Measurements from ENCODE around the gene ASMTL. TPM values are rescaled to one million over a fixed set of nuclear protein-coding genes. Genes with fewer than 3 reads are reported as not detected.
"Not testable (repeated sequence)": the region's sequence is repeated elsewhere in the genome, so short reads cannot be mapped to it uniquely, and the experiment has no call there.

ASMTL gene
- total RNA-seq, 1 donor: 16.4 TPM

DNA sequence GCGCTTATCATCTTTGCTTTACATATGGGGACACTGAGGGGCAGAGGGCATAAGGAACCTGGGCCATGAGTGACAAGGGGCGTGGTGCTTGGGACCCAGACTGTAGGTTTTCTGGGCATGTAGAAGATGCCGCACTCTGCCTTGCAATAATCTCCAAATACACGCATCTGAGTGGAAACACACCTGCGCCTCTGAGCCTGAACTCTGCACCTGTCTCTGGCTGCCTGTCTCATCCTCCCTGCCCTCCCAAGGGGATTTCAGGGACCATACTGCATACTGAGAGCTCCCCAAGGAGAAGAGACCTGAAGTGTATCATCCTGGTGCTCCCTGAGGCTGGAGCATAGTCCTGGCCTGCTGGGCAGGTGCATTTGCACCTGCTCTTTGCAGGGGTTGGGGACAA is 34.7 kb upstream of the ASMTL start:
- H3K4me3 ChIP-seq (ENCODE audit: low read depth, low read length): no peak overlapping the region
- TF ChIP-seq, protein P1, sequence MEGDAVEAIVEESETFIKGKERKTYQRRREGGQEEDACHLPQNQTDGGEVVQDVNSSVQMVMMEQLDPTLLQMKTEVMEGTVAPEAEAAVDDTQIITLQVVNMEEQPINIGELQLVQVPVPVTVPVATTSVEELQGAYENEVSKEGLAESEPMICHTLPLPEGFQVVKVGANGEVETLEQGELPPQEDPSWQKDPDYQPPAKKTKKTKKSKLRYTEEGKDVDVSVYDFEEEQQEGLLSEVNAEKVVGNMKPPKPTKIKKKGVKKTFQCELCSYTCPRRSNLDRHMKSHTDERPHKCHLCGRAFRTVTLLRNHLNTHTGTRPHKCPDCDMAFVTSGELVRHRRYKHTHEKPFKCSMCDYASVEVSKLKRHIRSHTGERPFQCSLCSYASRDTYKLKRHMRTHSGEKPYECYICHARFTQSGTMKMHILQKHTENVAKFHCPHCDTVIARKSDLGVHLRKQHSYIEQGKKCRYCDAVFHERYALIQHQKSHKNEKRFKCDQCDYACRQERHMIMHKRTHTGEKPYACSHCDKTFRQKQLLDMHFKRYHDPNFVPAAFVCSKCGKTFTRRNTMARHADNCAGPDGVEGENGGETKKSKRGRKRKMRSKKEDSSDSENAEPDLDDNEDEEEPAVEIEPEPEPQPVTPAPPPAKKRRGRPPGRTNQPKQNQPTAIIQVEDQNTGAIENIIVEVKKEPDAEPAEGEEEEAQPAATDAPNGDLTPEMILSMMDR (IDR thresholded peaks at IDR 0.05; ENCODE audit: insufficient read depth, low read depth, low read length): no peak
- DNase-seq (ENCODE audit: low read depth): no peak

DNA sequence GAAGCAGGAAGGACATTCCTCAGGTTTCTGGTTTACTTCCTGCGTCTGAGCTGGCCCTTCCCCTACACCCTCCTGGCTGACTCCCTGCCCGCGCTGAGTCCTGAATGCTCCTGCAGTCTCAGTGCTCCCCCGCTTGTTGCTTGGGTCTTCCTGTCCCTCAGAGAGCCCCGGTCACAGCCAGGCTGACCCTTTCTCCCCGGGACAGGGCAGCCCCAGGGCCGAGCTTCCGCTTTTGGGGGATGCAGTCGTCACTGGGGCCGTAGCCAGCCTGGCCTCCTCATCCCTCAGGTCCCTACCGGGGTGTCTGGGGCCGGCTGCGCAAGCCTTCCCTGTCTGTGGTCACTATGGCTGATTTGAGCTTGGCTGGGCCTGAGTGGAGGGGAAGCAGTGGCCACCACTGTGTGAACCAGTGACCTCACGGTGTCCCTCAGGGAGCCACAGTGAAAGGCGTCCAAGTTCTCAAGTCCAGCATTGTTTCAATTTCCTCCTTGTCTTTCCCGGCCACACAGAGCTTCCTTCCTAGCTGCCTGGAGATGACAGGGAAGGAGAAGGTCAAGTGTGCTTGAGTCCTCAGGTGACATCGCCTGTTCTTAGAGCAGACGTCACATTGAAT is 34.1 kb upstream of the ASMTL start:
- TF ChIP-seq, protein P1 (IDR thresholded peaks at IDR 0.05; ENCODE audit: insufficient read depth, low read depth, low read length): no peak
- no peak overlapping the region for H3K4me3 ChIP-seq (ENCODE audit: low read depth, low read length)
- no peak for DNase-seq (ENCODE audit: low read depth)

DNA sequence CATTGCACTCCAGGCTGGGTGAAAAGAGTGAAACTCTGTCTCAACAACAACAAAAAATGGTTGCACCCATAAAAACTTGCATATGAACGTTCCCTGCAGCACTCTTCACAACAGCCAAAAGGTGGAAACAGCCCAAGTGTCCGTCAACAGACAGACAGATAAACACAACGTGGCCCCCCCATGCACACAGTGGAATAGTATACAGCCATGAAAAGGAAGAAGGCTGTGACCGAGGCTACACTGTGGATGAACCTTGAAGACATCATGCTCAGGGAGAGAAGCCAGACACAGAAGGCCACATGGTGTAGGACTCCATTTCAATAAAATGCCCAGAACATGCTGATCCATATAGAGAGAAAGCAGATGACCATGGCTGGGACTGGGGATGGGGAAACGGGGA is 33.5 kb upstream of the ASMTL start:
- TF ChIP-seq, protein P1 (IDR thresholded peaks at IDR 0.05; ENCODE audit: insufficient read depth, low read depth, low read length): no peak
- no peak for DNase-seq (ENCODE audit: low read depth)
- H3K4me3 ChIP-seq (ENCODE audit: low read depth, low read length): no peak overlapping the region

DNA sequence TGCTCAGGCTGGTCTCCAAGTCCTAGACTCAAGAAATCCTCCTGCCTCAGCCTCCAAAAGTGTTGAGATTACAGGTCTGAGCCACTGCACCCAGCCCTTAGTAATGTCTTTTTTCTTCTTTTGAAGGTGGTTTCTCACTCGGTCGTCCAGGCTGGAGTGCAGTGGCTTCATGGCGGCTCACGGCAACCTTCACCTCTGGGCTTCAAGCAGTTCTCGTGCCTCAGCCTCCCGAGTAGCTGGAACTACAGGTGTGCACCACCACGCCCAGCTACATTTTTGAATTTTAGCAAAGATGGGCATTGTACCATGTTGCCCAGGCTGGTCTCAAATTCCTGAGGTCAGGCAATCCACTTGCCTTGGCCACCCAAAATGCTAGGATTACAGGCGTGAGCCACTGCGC is 32.3 kb upstream of the ASMTL start:
- no peak overlapping the region for H3K4me3 ChIP-seq (ENCODE audit: low read depth, low read length)
- no peak for DNase-seq (ENCODE audit: low read depth)
- TF ChIP-seq, protein P1 (IDR thresholded peaks at IDR 0.05; ENCODE audit: insufficient read depth, low read depth, low read length): no peak

DNA sequence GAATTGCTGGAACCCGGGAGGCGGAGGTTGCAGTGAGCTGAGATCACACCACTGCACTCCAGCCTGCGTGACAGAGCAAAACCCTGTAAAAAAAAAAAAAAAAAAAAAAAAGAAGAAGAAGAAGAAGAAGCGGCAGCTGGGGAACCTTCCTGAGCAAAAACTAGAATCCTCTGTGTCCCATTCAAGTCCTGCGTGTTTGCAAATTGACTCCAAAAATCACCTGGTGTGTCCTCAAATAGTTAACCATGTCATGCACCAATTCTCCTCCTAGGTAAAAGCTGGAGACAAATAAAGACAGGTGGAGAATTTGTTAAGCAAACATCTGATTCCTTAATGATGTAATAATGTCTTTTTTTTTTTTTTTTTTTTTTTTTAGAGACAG is 31.9 kb upstream of the ASMTL start:
- no peak for DNase-seq (ENCODE audit: low read depth)
- H3K4me3 ChIP-seq (ENCODE audit: low read depth, low read length): no peak overlapping the region
- TF ChIP-seq, protein P1 (IDR thresholded peaks at IDR 0.05; ENCODE audit: insufficient read depth, low read depth, low read length): no peak

DNA sequence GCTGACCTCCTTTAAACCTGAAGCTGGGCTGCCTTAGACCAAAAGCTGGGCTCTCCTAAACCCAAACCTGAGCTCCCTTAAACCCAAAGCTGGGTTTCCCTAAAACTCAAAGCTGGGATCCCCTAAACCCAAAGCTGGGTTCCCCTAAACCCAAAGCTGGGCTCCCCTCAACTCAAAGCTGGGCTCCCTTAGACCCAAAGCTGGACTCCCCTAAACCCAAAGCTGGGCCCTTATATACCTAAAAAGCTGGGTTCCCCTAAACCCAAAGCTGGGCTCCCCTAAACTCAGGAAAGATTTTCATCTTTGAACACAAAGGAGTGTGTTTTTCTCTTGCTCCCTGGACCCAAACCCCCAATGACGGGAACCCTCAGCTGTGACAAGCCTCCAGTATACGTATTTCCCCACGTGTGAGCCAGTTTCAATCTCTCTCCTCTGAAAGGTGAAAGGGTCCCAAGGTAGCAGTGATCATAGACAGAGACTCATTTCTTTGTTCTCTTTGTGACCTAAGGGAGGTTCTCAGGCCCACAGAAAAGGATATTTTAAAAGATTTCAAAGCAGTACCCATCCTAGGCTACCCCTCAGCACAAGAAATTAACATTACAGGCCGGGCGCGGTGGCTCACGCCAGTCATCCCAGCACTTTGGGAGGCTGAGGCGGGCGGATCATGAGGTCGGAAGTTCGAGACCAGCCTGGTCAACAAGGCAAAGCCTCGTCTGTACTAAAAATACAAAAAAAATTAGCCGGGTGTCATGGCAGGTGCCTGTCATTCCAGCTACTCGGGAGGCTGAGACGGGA is 31.3 kb upstream of the ASMTL start:
- TF ChIP-seq, protein P1 (IDR thresholded peaks at IDR 0.05; ENCODE audit: insufficient read depth, low read depth, low read length): no peak
- no peak for DNase-seq (ENCODE audit: low read depth)
- H3K4me3 ChIP-seq (ENCODE audit: low read depth, low read length): no peak overlapping the region

DNA sequence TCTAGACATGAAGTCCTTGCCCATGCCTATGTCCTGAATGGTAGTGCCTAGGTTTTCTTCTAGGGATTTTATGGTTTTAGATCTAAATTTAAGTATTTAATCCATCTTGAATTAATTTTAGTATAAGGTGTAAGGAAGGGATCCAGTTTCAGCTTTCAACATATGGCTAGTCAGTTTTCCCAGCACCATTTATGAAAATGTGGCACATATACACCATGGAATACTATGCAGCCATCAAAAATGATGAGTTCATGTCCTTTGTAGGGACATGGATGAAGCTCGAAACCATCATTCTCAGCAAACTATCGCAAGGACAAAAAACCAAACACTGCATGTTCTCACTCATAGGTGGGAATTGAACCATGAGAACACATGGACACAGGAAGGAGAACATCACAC is 29.8 kb upstream of the ASMTL start:
- H3K4me3 ChIP-seq (ENCODE audit: low read depth, low read length); DNase-seq (ENCODE audit: low read depth): not testable (repeated sequence)
